Endothelial cell of umbilical vein (primary cell): ENCODE results near the gene BRCA1.

Source experiments
- POLR2A ChIP-seq: IDR thresholded peaks from 2 replicates; pipeline ENCODE4 v1.6.1; 2012; ENCODE audit warnings: low read depth, mild to moderate bottlenecking, control low read depth, low read length
- POLR2AphosphoS5 ChIP-seq: IDR thresholded peaks from 2 replicates; pipeline ENCODE4 v1.6.1; 2012; ENCODE audit warnings: low read depth, mild to moderate bottlenecking, control low read depth, low read length, moderate library complexity; ENCODE audit not compliant: insufficient read depth
- TF ChIP-seq, protein P1 (sequence below), 2 donors: IDR thresholded peaks; 1 replicate in 1 of 2; 2 replicates in 1 of 2; pipeline ENCODE4 v1.5.1; 2011; ENCODE audit warnings: low read length in 2 of 2, mild to moderate bottlenecking in 2 of 2, moderate library complexity in 2 of 2, control low read depth in 1 of 2, inconsistent platforms in 1 of 2, low read depth in 1 of 2; ENCODE audit not compliant: insufficient read depth in 1 of 2; ENCODE audit errors: extremely low read depth in 1 of 2

- TF ChIP-seq, protein P1, sequence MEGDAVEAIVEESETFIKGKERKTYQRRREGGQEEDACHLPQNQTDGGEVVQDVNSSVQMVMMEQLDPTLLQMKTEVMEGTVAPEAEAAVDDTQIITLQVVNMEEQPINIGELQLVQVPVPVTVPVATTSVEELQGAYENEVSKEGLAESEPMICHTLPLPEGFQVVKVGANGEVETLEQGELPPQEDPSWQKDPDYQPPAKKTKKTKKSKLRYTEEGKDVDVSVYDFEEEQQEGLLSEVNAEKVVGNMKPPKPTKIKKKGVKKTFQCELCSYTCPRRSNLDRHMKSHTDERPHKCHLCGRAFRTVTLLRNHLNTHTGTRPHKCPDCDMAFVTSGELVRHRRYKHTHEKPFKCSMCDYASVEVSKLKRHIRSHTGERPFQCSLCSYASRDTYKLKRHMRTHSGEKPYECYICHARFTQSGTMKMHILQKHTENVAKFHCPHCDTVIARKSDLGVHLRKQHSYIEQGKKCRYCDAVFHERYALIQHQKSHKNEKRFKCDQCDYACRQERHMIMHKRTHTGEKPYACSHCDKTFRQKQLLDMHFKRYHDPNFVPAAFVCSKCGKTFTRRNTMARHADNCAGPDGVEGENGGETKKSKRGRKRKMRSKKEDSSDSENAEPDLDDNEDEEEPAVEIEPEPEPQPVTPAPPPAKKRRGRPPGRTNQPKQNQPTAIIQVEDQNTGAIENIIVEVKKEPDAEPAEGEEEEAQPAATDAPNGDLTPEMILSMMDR (IDR thresholded peaks at IDR 0.05; ENCODE audit: extremely low read depth in 1 of 2, insufficient read depth in 1 of 2, low read depth in 1 of 2, low read length in 2 of 2) = no peak
- no peak for TF ChIP-seq POLR2AphosphoS5
- no peak for TF ChIP-seq POLR2A
Observed at GRCh38 chr17:43094129-43094835, 30.9 kb downstream of the BRCA1 start.
